ENCODE data around the gene CARMIL1. TPM values are rescaled to one million over a fixed set of nuclear protein-coding genes. Genes with fewer than 3 reads are reported as not detected.

Gene CARMIL1
- total RNA-seq, 1 donor from 2014 or later, result 0.20 TPM

DNA sequence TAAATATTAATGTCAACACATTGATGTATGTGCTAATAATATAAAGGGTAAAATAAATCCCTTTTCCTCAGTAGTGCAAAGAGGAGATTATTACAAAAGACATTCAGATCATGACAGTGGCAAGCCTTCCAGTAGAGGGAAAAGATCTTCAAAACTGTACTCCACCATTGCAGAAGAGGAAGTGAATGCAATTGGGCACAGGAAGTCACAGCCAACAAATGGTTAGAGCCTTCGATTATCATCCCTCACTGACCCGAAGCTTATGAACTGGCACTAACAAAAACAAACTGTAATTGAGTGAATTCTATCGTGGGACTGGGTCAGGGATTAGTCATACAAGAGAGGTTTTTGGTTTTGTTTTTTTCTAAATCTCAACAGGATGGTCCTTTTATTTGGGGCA is 333.5 kb downstream of the CARMIL1 start:
- DNase-seq (ENCODE audit: low read depth in 2 of 2), result no peak

GRCh38 chr6:25613415-25613814 is 334.2 kb downstream of the CARMIL1 start:
- DNase-seq (ENCODE audit: low read depth in 2 of 2), result no peak

DNA sequence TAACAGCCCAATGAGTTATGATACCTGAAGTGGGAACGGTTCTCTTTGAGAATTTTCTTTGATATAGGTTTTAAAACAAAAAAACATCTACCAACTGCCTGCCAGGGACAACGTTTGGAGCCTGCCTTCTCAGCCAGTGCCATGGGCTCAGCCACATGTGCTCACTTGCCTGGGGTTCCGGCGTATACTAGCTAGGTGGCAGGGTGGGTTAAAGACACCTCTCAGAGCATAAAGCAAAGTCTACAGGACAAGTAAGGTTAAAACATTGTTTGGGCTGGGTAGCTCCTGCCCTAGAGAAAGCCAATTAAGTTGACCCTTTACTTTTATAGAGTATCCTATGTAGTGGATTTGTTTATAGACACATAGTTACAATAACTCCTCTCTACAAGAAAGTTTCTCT is 334.9 kb downstream of the CARMIL1 start:
- no peak for DNase-seq (ENCODE audit: low read depth in 2 of 2)

GRCh38 chr6:25615471-25615870 is 336.3 kb downstream of the CARMIL1 start:
- no peak for DNase-seq (ENCODE audit: low read depth in 2 of 2)

GRCh38 chr6:25617997-25618396 is 338.8 kb downstream of the CARMIL1 start:
- no peak for DNase-seq (ENCODE audit: low read depth in 2 of 2)

GRCh38 chr6:25619217-25619616 is 340.0 kb downstream of the CARMIL1 start:
- DNase-seq (ENCODE audit: low read depth in 2 of 2), result no peak

- DNase-seq (ENCODE audit: low read depth in 2 of 2), result no peak
Measured at GRCh38 chr6:25620391-25620790, 341.2 kb downstream of the CARMIL1 start.

GRCh38 chr6:25623065-25623464 is 343.9 kb downstream of the CARMIL1 start:
- no peak for DNase-seq (ENCODE audit: low read depth in 2 of 2)

DNA sequence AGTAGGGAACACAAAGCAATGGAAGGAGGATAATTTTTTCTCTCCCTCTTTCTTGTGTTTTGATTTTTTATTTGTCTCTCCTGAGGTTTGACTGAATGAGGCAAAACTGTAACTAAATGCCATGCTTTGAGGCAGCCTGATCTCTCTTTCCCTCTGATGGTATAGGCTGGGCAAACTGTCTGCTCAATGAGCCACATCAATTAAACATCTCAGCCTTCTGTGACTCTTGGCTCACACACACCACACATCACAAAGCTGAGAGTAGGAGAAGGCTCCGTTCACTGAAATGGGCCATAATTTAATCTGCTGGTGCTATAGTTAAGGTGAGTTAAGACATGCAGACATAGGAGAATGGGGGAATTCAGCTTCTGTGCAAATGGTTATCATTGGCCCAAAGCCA is 344.7 kb downstream of the CARMIL1 start:
- no peak for DNase-seq (ENCODE audit: low read depth in 2 of 2)

DNA sequence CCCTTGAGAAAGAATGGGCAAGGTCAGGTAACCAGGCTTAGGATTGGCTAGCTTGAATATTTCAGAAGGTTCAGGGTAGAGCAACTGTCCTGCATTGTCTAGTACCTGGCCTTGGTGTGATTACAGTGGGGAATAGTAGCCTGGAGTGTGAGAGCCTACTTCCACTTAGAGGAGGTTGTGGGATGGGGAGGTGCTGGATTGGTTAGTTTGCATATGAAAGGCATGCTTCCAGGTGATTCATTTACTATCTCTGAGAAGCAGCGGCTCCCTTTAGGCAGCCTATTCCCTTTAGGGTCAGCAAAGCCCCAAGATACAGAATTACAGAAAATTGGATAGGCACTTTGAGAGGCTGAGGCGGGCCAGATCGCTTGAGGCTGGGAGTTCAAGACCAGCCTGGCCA is 347.8 kb downstream of the CARMIL1 start:
- DNase-seq (ENCODE audit: low read depth in 2 of 2), result no peak

GRCh38 chr6:25628471-25629197 is 349.5 kb downstream of the CARMIL1 start:
- DNase-seq (ENCODE audit: low read depth in 2 of 2), result no peak

- DNase-seq (ENCODE audit: low read depth in 2 of 2), result no peak
Measured at GRCh38 chr6:25629198-25629576, 350.0 kb downstream of the CARMIL1 start.

DNA sequence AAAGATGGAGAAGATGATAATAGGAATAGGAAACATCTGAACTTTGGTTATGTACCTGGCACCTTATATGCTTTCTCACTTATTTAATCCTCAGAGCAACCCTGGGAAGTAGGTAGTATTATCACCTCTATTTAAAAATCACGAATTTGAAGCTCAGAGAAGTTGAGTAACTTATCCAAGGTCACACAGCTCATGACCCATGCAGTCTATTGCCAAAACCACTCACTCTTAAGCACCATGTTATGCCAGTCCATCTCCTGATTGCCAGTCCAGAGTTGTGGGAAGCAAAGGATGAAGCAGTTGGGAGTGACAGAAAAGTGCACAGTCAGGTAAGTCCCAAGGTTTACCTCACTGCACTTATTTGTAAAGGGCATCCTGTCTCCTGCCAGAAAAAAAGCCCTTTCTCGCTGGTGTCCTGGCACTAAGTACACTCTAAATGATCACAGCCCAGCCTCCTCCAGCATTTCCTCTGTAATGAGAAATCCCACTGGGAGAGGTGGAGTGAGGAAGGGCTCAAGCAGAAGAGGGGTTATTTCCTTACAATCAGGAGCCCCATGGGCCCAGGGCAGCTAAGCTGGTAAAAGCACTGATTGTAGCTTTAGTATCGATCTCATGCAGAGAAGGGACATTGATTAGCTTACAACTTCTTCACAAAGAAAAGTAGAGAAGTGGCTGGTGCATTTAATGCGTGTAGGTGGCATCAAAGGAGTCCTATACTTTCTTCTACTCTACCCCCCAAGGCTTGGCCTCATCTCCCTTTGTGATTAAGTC is 351.5 kb downstream of the CARMIL1 start:
- DNase-seq (ENCODE audit: low read depth in 2 of 2), result no peak

- DNase-seq (ENCODE audit: low read depth in 2 of 2), result no peak
Measured at GRCh38 chr6:25635886-25636317, 356.7 kb downstream of the CARMIL1 start.

DNA sequence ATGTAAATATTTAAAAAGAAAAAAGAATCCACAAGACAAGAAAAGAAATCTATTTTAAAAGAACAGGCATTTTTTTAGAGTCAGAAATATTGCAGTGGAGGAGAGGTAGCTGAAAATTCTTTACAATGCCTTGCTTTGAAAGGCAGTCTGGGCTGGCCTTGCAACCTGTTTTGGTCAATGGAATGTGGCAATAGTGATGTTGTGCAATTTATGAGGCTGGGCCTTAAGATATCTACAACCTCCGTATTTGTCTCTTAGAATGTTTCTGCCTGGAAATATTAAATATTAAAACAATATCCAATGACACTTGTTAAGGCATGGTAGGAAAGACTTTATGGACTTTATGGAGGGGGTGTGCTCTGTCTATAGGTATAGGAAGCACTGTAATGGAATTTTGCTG is 358.0 kb downstream of the CARMIL1 start:
- no peak for DNase-seq (ENCODE audit: low read depth in 2 of 2)

DNA sequence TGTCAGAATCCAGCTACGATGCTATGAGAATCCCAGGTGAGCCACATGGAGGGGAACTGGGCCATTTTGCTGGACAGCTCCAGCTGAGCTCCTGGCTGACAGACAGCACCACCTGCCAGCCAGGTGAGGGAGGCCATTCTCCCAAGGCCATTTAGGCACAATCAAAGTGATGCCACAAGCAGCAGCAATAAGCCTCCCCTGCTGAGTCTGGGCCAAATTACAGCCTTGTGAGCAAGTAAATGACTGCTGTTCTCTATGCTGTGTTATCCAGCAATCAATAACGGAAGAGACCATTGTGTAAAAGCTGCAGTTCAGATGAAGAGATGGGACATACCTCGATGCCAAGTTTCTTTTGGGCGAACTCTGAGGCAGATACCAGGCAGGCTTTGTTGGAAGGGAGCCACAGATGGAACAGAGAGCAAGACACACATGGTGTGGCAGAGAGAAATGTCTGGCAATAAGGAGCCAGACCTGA is 358.8 kb downstream of the CARMIL1 start:
- no peak for DNase-seq (ENCODE audit: low read depth in 2 of 2)

GRCh38 chr6:25639653-25640052 is 360.5 kb downstream of the CARMIL1 start:
- DNase-seq (ENCODE audit: low read depth in 2 of 2), result no peak

DNA sequence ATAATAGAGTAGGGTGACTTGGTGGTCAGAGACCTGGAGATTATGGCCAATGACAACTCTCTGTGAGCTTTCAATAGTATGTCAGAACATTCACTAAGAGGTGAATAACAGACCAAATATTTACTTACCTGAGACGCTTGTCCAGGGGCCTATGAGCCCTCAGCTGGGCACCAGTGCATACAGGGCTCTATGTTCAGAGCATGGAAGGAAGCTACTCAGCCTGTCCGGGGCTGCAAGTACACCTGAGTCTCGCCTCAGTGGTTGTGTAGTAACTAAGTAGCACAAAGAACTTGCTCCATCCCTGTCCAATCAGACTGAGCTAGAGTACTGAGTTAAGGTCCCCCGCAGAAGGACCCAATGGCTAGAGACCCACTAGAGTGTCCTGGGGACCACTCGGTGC is 361.3 kb downstream of the CARMIL1 start:
- DNase-seq (ENCODE audit: low read depth in 2 of 2), result no peak

GRCh38 chr6:25640891-25641290 is 361.7 kb downstream of the CARMIL1 start:
- DNase-seq (ENCODE audit: low read depth in 2 of 2), result no peak

DNA sequence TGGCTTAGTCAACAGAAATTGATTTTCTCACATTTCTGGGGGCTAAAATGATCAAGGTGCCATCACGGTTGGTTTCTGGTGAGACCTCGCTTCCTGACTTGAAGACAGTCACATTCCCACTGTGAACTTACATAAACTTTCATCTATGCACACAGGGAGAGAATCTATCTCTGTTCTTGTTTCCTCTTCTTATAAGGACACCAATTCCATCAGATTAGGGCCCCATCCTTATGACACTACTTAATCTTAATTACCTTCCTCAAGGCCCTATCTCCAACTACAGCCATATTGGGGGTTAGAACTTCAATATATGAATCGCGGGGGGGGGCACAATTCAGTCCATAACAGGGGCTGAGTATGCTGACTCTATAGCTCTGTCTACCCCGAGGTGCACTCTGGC is 362.2 kb downstream of the CARMIL1 start:
- no peak for DNase-seq (ENCODE audit: low read depth in 2 of 2)

DNA sequence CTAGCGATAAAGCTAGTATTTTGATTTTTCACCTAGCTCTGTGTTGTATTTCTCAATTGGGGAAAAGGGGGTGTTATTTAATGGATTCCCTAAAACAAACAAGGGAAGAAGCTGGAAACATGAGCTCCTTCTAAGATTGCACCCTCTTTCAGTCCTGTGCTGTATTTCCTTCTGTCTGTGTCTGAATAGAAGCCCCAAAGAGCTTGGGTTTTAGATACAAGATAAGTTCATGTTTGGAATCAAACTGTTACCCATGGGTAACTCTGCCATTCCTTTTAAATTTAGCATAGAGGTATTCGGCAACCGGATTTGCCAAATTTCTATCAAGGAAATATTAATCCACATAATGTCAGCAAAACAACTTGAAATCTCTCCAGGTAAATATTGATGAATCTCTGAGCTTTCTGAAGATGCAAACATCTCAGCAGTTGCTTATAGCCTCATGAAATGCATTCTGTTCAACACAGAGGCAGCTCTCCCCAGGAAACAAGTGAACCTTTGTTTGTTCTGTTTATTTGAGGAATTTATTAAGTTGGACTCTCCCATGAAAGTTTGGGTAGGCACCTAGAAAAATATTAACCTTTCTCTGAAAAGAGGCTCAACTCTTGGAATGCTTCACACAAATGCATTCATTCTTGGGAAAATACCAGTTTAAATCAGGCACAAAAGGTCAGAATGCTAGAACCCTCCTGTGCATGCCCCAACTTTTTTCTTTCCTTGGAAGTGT is 362.9 kb downstream of the CARMIL1 start:
- no peak for DNase-seq (ENCODE audit: low read depth in 2 of 2)

GRCh38 chr6:25642667-25643328 is 363.6 kb downstream of the CARMIL1 start:
- no peak for DNase-seq (ENCODE audit: low read depth in 2 of 2)
